Dedifferentiated amniotic fluid mesenchymal stem cell (primary cell): ENCODE data around the gene GJD3.

Experiments used
- DNase-seq: peaks from one replicate; pipeline ENCODE4 v3.0.0-alpha.2; 2016; ENCODE audit errors: extremely low spot score

GJD3 gene

GRCh38 chr17:40351359-40352236 is 12.9 kb downstream of the GJD3 start:
- no peak for DNase-seq

- no peak for DNase-seq
Observed at GRCh38 chr17:40350689-40351358, 13.7 kb downstream of the GJD3 start.

GRCh38 chr17:40349895-40350688 is 14.4 kb downstream of the GJD3 start:
- no peak for DNase-seq

GRCh38 chr17:40349477-40349894 is 15.1 kb downstream of the GJD3 start:
- DNase-seq: no peak

- DNase-seq: no peak
Observed at GRCh38 chr17:40348562-40349476, 15.7 kb downstream of the GJD3 start.

GRCh38 chr17:40348136-40348504 is 16.4 kb downstream of the GJD3 start:
- no peak for DNase-seq

GRCh38 chr17:40347319-40348135 is 17.0 kb downstream of the GJD3 start:
- no peak for DNase-seq

- no peak for DNase-seq
Observed at GRCh38 chr17:40346765-40347158, 17.8 kb downstream of the GJD3 start.

GRCh38 chr17:40345994-40346764 is 18.4 kb downstream of the GJD3 start:
- no peak for DNase-seq

- DNase-seq: no peak
Observed at GRCh38 chr17:40345161-40345993, 19.2 kb downstream of the GJD3 start.

GRCh38 chr17:40344421-40345160 is 19.9 kb downstream of the GJD3 start:
- DNase-seq: no peak

- no peak for DNase-seq
Observed at GRCh38 chr17:40343219-40344119, 21.1 kb downstream of the GJD3 start.

GRCh38 chr17:40342504-40343218 is 21.9 kb downstream of the GJD3 start:
- DNase-seq: no peak

GRCh38 chr17:40341808-40342503 is 22.6 kb downstream of the GJD3 start:
- DNase-seq: no peak

- DNase-seq: no peak
Observed at GRCh38 chr17:40340880-40341807, 23.4 kb downstream of the GJD3 start.
